Astrocyte (in vitro differentiated cells and primary cell): ENCODE results near the gene PSIP1. TPM values are rescaled to one million over a fixed set of nuclear protein-coding genes. Genes with fewer than 3 reads are reported as not detected.

Source experiments
- DNase-seq: peaks from one replicate; pipeline ENCODE4 v3.0.0-alpha.2; 2010; ENCODE audit warnings: low read depth
- FAIRE-seq: peaks from 2 replicates; lab custom pipeline; 2011; peaks lifted over from hg19 to GRCh38; lab: Jason Lieb, UNC
- H2AFZ ChIP-seq: 2 replicates; pipeline ENCODE4 v1.6.0; 2012; ENCODE audit warnings: low read depth, low read length, inconsistent platforms
- H3K27ac ChIP-seq: 2 replicates; pipeline ENCODE4 v1.5.1; 2011; ENCODE audit warnings: low read depth, low read length, inconsistent platforms
- H3K27me3 ChIP-seq: 2 replicates; pipeline ENCODE4 v1.6.0; 2011; ENCODE audit warnings: low read length, inconsistent platforms; ENCODE audit not compliant: insufficient read depth
- H3K36me3 ChIP-seq: 2 replicates; pipeline ENCODE4 v1.5.1; 2011; ENCODE audit warnings: low read length, inconsistent platforms; ENCODE audit not compliant: insufficient read depth
- H3K4me1 ChIP-seq: 2 replicates; pipeline ENCODE4 v1.5.1; 2011; ENCODE audit warnings: low read length, inconsistent platforms; ENCODE audit not compliant: insufficient read depth
- H3K4me2 ChIP-seq: 2 replicates; pipeline ENCODE4 v1.6.0; 2012; ENCODE audit warnings: low read length, inconsistent platforms
- H3K4me3 ChIP-seq: 2 replicates; pipeline ENCODE4 v1.5.1; 2011; ENCODE audit warnings: low read depth, mild to moderate bottlenecking, low read length, inconsistent platforms; ENCODE audit not compliant: insufficient read depth
- H3K79me2 ChIP-seq: 2 replicates; pipeline ENCODE4 v1.6.0; 2012; ENCODE audit warnings: mild to moderate bottlenecking, low read length, inconsistent platforms; ENCODE audit not compliant: insufficient read depth
- H3K9ac ChIP-seq: 2 replicates; pipeline ENCODE4 v1.6.0; 2012; ENCODE audit warnings: mild to moderate bottlenecking, low read length, inconsistent platforms
- H3K9me3 ChIP-seq: 2 replicates; pipeline ENCODE4 v1.5.1; 2012; ENCODE audit warnings: low read depth, mild to moderate bottlenecking, low read length, inconsistent platforms; ENCODE audit not compliant: insufficient read depth
- H4K20me1 ChIP-seq: 2 replicates; pipeline ENCODE4 v1.6.0; 2012; ENCODE audit warnings: low read length, inconsistent platforms; ENCODE audit not compliant: insufficient read depth
- H3K27ac Mint-ChIP-seq: one replicate; pipeline ENCODE4 v1.8.0; 2021; ENCODE audit warnings: mild to moderate bottlenecking, mixed read lengths; ENCODE audit not compliant: unreplicated experiment
- H3K27me3 Mint-ChIP-seq: one replicate; pipeline ENCODE4 v1.8.0; 2021; ENCODE audit warnings: low read depth, mixed read lengths; ENCODE audit not compliant: unreplicated experiment
- H3K36me3 Mint-ChIP-seq: one replicate; pipeline ENCODE4 v1.8.0; 2021; ENCODE audit warnings: low read depth, mixed read lengths; ENCODE audit not compliant: unreplicated experiment
- H3K4me1 Mint-ChIP-seq: one replicate; pipeline ENCODE4 v1.8.0; 2021; ENCODE audit warnings: low read depth, mixed read lengths; ENCODE audit not compliant: unreplicated experiment
- H3K4me3 Mint-ChIP-seq: one replicate; pipeline ENCODE4 v1.8.0; 2021; ENCODE audit warnings: mild to moderate bottlenecking, moderate library complexity, mixed read lengths; ENCODE audit not compliant: unreplicated experiment
- H3K9me3 Mint-ChIP-seq: one replicate; pipeline ENCODE4 v1.8.0; 2021; ENCODE audit warnings: mild to moderate bottlenecking, mixed read lengths; ENCODE audit not compliant: unreplicated experiment
- EZH2 ChIP-seq: IDR thresholded peaks from 2 replicates; pipeline ENCODE4 v1.6.1; 2012; ENCODE audit warnings: mild to moderate bottlenecking, low read length, inconsistent platforms; ENCODE audit not compliant: insufficient read depth
- total RNA-seq: library from RNA; stranded (reverse); gene quantifications from 2 replicates; pipeline ENCODE4 v1.2.1, GENCODE V29; 2021
- TF ChIP-seq, protein P1 (sequence below): IDR thresholded peaks from 2 replicates; pipeline ENCODE4 v1.5.1; 2011; ENCODE audit warnings: low read depth, mild to moderate bottlenecking, inconsistent platforms, low read length, moderate library complexity; ENCODE audit not compliant: insufficient read depth

Gene PSIP1
- total RNA-seq, 1 donor from 2014 or later = 28.5 TPM

DNA sequence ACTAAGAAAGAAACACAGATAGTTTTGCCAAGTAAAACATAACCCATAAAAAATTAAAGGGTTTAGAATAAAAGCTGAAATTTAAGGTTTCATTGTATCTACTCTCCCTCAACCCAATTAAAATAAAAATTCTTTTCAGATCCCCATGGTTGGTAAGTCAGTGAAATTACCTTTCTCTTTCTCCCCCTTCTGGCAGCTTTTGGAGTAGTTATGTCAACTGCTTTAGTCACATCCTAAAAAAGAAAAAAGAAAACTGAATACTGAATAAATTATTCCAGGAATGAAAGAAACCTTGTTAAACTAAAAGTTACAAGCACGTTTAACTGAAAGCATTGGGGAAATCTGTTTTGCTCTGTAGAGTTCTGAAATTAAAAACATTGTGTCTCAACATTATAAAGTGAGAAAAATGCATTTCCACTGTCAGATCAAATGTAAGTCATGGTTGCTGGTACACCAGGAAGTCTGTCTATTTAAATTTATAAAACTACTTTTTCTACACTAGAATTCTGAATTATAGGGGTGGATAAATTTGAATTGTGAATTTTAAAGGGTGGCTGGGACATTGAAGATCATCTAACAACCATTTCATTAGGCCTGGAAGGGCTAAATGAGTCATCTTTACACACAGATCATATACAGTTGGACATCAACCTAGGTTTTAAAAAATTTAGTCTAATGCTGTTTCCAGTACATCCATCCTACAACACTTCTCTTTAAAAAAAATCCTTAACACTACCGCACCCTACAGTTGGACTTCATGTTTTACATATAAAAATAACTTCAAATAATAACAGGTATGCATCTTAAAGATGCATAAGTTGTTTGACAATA is 24.7 kb downstream of the PSIP1 start:
- FAIRE-seq (no peak), DNase-seq (no peak)
- Histone ChIP-seq H3K79me2 (no peaks in the 10 kb centered on the region), H3K4me3 (no peak overlapping the region), H3K27me3 (no peaks in the 10 kb centered on the region), H2AFZ (no peak overlapping the region), H3K9ac (no peak overlapping the region), H3K4me1 (peaks cover 3% of the 10 kb centered on the region), H3K27ac (no peak overlapping the region), H3K9me3 (no peaks in the 10 kb centered on the region), H4K20me1 (peaks cover 3% of the 10 kb centered on the region), H3K4me2 (no peak overlapping the region), H3K36me3 (peaks cover 8% of the 10 kb centered on the region)
- H3K27me3 Mint-ChIP-seq = no peaks in the 10 kb centered on the region
- no peaks in the 10 kb centered on the region for H3K36me3 Mint-ChIP-seq
- H3K9me3 Mint-ChIP-seq = no peaks in the 10 kb centered on the region
- TF ChIP-seq, protein P1, sequence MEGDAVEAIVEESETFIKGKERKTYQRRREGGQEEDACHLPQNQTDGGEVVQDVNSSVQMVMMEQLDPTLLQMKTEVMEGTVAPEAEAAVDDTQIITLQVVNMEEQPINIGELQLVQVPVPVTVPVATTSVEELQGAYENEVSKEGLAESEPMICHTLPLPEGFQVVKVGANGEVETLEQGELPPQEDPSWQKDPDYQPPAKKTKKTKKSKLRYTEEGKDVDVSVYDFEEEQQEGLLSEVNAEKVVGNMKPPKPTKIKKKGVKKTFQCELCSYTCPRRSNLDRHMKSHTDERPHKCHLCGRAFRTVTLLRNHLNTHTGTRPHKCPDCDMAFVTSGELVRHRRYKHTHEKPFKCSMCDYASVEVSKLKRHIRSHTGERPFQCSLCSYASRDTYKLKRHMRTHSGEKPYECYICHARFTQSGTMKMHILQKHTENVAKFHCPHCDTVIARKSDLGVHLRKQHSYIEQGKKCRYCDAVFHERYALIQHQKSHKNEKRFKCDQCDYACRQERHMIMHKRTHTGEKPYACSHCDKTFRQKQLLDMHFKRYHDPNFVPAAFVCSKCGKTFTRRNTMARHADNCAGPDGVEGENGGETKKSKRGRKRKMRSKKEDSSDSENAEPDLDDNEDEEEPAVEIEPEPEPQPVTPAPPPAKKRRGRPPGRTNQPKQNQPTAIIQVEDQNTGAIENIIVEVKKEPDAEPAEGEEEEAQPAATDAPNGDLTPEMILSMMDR = peak; percentile 56
- no peak for TF ChIP-seq EZH2
- no peak overlapping the region for H3K4me3 Mint-ChIP-seq
- H3K4me1 Mint-ChIP-seq = peaks cover 6% of the 10 kb centered on the region
- H3K27ac Mint-ChIP-seq = no peak overlapping the region

DNA sequence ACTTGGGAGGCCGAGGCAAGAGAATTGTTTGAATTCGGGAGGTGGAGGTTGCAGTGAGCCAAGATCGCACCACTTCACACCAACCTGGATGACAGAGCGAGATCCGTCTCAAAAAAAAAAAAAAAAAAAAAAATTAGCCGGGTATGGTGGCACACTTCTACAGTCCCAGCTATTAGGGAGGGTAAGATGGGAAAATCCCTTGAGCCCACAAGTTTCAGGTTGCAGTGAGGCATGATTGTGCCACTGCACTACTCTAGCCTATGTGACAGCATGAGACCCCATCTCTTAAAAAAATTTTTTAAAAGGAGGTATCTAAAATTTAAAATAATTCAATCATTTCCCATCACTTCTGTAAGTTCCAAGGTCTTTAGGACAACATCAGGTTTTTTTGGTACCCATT is 26.0 kb downstream of the PSIP1 start:
- H3K36me3 ChIP-seq = peaks cover 8% of the 10 kb centered on the region
- FAIRE-seq = no peak

More for the DNA sequence above, 26.0 kb downstream of the PSIP1 start:
- no peaks in the 10 kb centered on the region for H3K36me3 Mint-ChIP-seq
- no peak overlapping the region for H3K4me3 Mint-ChIP-seq
- Histone ChIP-seq H3K9ac (no peak overlapping the region), H3K27ac (no peak overlapping the region), H3K27me3 (no peaks in the 10 kb centered on the region), H3K9me3 (no peaks in the 10 kb centered on the region), H3K4me2 (no peak overlapping the region), H2AFZ (no peak overlapping the region), H4K20me1 (peaks cover 3% of the 10 kb centered on the region), H3K4me1 (peaks cover 3% of the 10 kb centered on the region), H3K4me3 (no peak overlapping the region), H3K79me2 (no peaks in the 10 kb centered on the region)
- DNase-seq = no peak
- no peaks in the 10 kb centered on the region for H3K27me3 Mint-ChIP-seq
- no peaks in the 10 kb centered on the region for H3K9me3 Mint-ChIP-seq
- TF ChIP-seq, protein P1 = no peak
- no peak for TF ChIP-seq EZH2
- H3K27ac Mint-ChIP-seq = no peak overlapping the region
- peaks cover 6% of the 10 kb centered on the region for H3K4me1 Mint-ChIP-seq
